H1 (cell line): ENCODE results near the gene TNKS2. TPM values are rescaled to one million over a fixed set of nuclear protein-coding genes. Genes with fewer than 3 reads are reported as not detected.

Source experiments
- CTCF ChIA-PET: fragments of 300-600 bp; sonication (Branson Sonifier 250); formaldehyde crosslinking; loops from one replicate; lab custom pipeline; 2021; ENCODE audit not compliant: partially characterized antibody; lab: Charles Lee
- POLR2A ChIA-PET: fragments of 300-600 bp; sonication (Branson Sonifier 250); formaldehyde crosslinking; loops from one replicate; lab custom pipeline; 2021; ENCODE audit warnings: inconsistent platforms; ENCODE audit not compliant: partially characterized antibody; lab: Charles Lee
- DNase-seq, 2 experiments: peaks; one replicate each; pipeline versions ENCODE4 v3.0.0 to v3.0.0-alpha.2; 2010 to 2022; ENCODE audit warnings: low spot score in 2 of 2, low read depth in 1 of 2, mixed read lengths in 1 of 2
- FAIRE-seq: peaks from 2 replicates; lab custom pipeline; 2011; peaks lifted over from hg19 to GRCh38; lab: Jason Lieb, UNC
- H2AFZ ChIP-seq: 2 replicates; pipeline ENCODE4 v1.8.1; 2012; ENCODE audit warnings: low read length, inconsistent platforms
- H2AK5ac ChIP-seq: 2 replicates; pipeline ENCODE4 v1.6.1; 2013; ENCODE audit warnings: low read depth, low read length
- H2BK120ac ChIP-seq: replicated peaks from 2 replicates; pipeline ENCODE3; 2013; ENCODE audit warnings: low read depth, low read length, inconsistent platforms
- H2BK12ac ChIP-seq: 2 replicates; pipeline ENCODE4 v1.6.1; 2013; ENCODE audit warnings: low read depth, low read length
- H2BK15ac ChIP-seq: 2 replicates; pipeline ENCODE4 v1.6.1; 2013; ENCODE audit warnings: low read length
- H2BK20ac ChIP-seq: 2 replicates; pipeline ENCODE4 v1.6.1; 2013; ENCODE audit warnings: low read length
- H2BK5ac ChIP-seq: 2 replicates; pipeline ENCODE4 v1.6.1; 2013; ENCODE audit warnings: low read depth, low read length
- H3K14ac ChIP-seq: 2 replicates; pipeline ENCODE4 v1.6.1; 2013; ENCODE audit warnings: inconsistent platforms; ENCODE audit not compliant: insufficient read length
- H3K18ac ChIP-seq: 2 replicates; pipeline ENCODE4 v1.6.1; 2013; ENCODE audit warnings: low read length; ENCODE audit errors: extremely low read depth
- H3K23ac ChIP-seq: 2 replicates; pipeline ENCODE4 v1.6.1; 2013; ENCODE audit warnings: inconsistent platforms; ENCODE audit not compliant: insufficient read length
- H3K23me2 ChIP-seq: 2 replicates; pipeline ENCODE4 v1.6.1; 2013; ENCODE audit warnings: low read depth, low read length
- H3K27ac ChIP-seq: 2 replicates; pipeline ENCODE4 v1.6.1; 2011; ENCODE audit warnings: low read depth, low read length, inconsistent platforms
- H3K27me3 ChIP-seq, 4 experiments: replicated peaks in 1 of 4; 1 replicate in 1 of 4; 2 replicates in 3 of 4; pipeline versions ENCODE4 v1.6.1 to v1.8.1; 2011 to 2013; ENCODE audit warnings: low read length in 3 of 4, mild to moderate bottlenecking in 3 of 4, inconsistent platforms in 2 of 4, mixed read lengths in 2 of 4, moderate library complexity in 1 of 4; ENCODE audit not compliant: control insufficient read depth in 3 of 4, insufficient read depth in 3 of 4; ENCODE audit errors: extremely low read depth in 1 of 4
- H3K36me3 ChIP-seq, 4 experiments: 2 replicates each; pipeline versions ENCODE4 v1.6.1 to v1.8.1; 2011 to 2013; ENCODE audit warnings: mild to moderate bottlenecking in 4 of 4, low read length in 3 of 4, moderate library complexity in 2 of 4, control low read depth in 1 of 4, inconsistent platforms in 1 of 4; ENCODE audit not compliant: insufficient read depth in 4 of 4, control insufficient read depth in 2 of 4
- H3K4ac ChIP-seq: replicated peaks from 2 replicates; pipeline ENCODE3; 2013; ENCODE audit warnings: low read length, low read depth, mixed read lengths, inconsistent platforms; ENCODE audit not compliant: insufficient read length
- H3K4me1 ChIP-seq, 4 experiments: replicated peaks in 1 of 4; 1 replicate in 1 of 4; 2 replicates in 3 of 4; pipeline versions ENCODE4 v1.6.1 to v1.8.1; 2011 to 2013; ENCODE audit warnings: low read length in 3 of 4, inconsistent platforms in 2 of 4, mixed read lengths in 1 of 4; ENCODE audit not compliant: insufficient read depth in 4 of 4, control insufficient read depth in 3 of 4
- H3K4me2 ChIP-seq, 2 experiments: 2 replicates each; pipeline versions ENCODE4 v1.6.1 to v1.8.1; 2011 to 2013; ENCODE audit warnings: low read depth in 2 of 2, low read length in 2 of 2, control low read depth in 1 of 2, inconsistent platforms in 1 of 2, mild to moderate bottlenecking in 1 of 2; ENCODE audit not compliant: insufficient read depth in 1 of 2
- H3K4me3 ChIP-seq, 4 experiments: fragments of 200-600, 300-600 bp in 1 of 4; sonication (generic), shearing (Covaris generic), sonication (Bioruptor Twin) in 1 of 4; 2 replicates each; pipeline versions ENCODE4 v1.5.1 to v1.8.1; 2011 to 2016; ENCODE audit warnings: low read length in 4 of 4, low read depth in 3 of 4, control low read depth in 2 of 4, inconsistent platforms in 2 of 4, mild to moderate bottlenecking in 2 of 4, mixed read lengths in 1 of 4, moderate library complexity in 1 of 4; ENCODE audit not compliant: insufficient read depth in 2 of 4; ENCODE audit errors: extremely low read depth in 1 of 4
- H3K56ac ChIP-seq: replicated peaks from 2 replicates; pipeline ENCODE3; 2013; ENCODE audit warnings: low read depth, mild to moderate bottlenecking, mixed read lengths, low read length, inconsistent platforms; ENCODE audit not compliant: insufficient read length
- H3K79me1 ChIP-seq: 2 replicates; pipeline ENCODE4 v1.6.1; 2013; ENCODE audit warnings: low read depth, low read length, control low read depth
- H3K79me2 ChIP-seq, 2 experiments: 2 replicates each; pipeline versions ENCODE4 v1.6.1 to v1.8.1; 2012 to 2013; ENCODE audit warnings: low read length in 2 of 2, mild to moderate bottlenecking in 2 of 2, inconsistent platforms in 1 of 2; ENCODE audit not compliant: insufficient read depth in 2 of 2, control insufficient read depth in 1 of 2
- H3K9ac ChIP-seq, 4 experiments: replicated peaks in 1 of 4; 1 replicate in 1 of 4; 2 replicates in 3 of 4; pipeline versions ENCODE4 v1.6.1 to v1.8.1; 2011 to 2013; ENCODE audit warnings: low read depth in 3 of 4, low read length in 3 of 4, control low read depth in 2 of 4, mild to moderate bottlenecking in 2 of 4, moderate library complexity in 2 of 4, inconsistent platforms in 1 of 4; ENCODE audit errors: extremely low read depth in 1 of 4
- H3K9me3 ChIP-seq, 2 experiments: 2 replicates each; pipeline versions ENCODE4 v1.6.1 to v1.8.1; 2012 to 2013; ENCODE audit warnings: mild to moderate bottlenecking in 2 of 2, moderate library complexity in 2 of 2, control low read depth in 1 of 2, inconsistent platforms in 1 of 2, low read depth in 1 of 2, low read length in 1 of 2, mixed read lengths in 1 of 2; ENCODE audit not compliant: insufficient read depth in 2 of 2
- H4K20me1 ChIP-seq, 2 experiments: replicated peaks in 1 of 2; 2 replicates each; pipeline versions ENCODE3 to v1.8.1; 2011 to 2013; ENCODE audit warnings: inconsistent platforms in 2 of 2, low read length in 2 of 2, mild to moderate bottlenecking in 1 of 2; ENCODE audit not compliant: insufficient read depth in 2 of 2, control insufficient read depth in 1 of 2
- H4K5ac ChIP-seq: 2 replicates; pipeline ENCODE4 v1.6.1; 2013; ENCODE audit warnings: low read length, low read depth, mixed read lengths, inconsistent platforms; ENCODE audit not compliant: insufficient read length
- H4K8ac ChIP-seq: 2 replicates; pipeline ENCODE4 v1.8.0; 2013; ENCODE audit warnings: mild to moderate bottlenecking, moderate library complexity, low read length, inconsistent platforms; ENCODE audit not compliant: insufficient read depth; ENCODE audit errors: extremely low read depth
- H4K91ac ChIP-seq: replicated peaks from 2 replicates; pipeline ENCODE3; 2013; ENCODE audit warnings: low read length, mixed read lengths, inconsistent platforms; ENCODE audit not compliant: insufficient read length
- CHD1 ChIP-seq: IDR thresholded peaks from 2 replicates; pipeline ENCODE4 v1.6.1; 2012; ENCODE audit warnings: low read depth, low read length, improper control_type of control experiment
- E2F6 ChIP-seq: IDR thresholded peaks from 2 replicates; pipeline ENCODE4 v1.6.1; 2012; ENCODE audit warnings: inconsistent platforms
- EGR1 ChIP-seq: IDR thresholded peaks from 2 replicates; pipeline ENCODE4 v1.6.1; 2011; ENCODE audit warnings: low read depth, low read length, borderline replicate concordance
- RFX5 ChIP-seq: IDR thresholded peaks from 2 replicates; pipeline ENCODE4 v1.6.1; 2011; ENCODE audit warnings: low read depth, low read length, improper control_type of control experiment, borderline replicate concordance
- SP4 ChIP-seq: IDR thresholded peaks from 2 replicates; pipeline ENCODE4 v1.6.1; 2012; ENCODE audit warnings: low read length, inconsistent platforms
- SUZ12 ChIP-seq: fragments of 200-600 bp; sonication (generic); IDR thresholded peaks from 2 replicates; pipeline ENCODE4 v1.6.1; 2012; ENCODE audit warnings: mild to moderate bottlenecking, inconsistent platforms, low read length, moderate library complexity, mixed read lengths
- polyA plus RNA-seq, 7 experiments: library from polyadenylated mRNA; depleted of rRNA in 3 of 7; stranded (reverse) in 5 of 7; unstranded in 2 of 7; fragments of >200 nt in 5 of 7; fragments of 200-250 nt in 2 of 7; gene quantifications; 1 replicate in 5 of 7; 2 replicates in 1 of 7; 4 replicates in 1 of 7; pipeline versions ENCODE4 v1.2.1 to v1.2.3, GENCODE V29; 2011 to 2013; ENCODE audit warnings: missing spikeins in 2 of 7, mixed read lengths in 2 of 7
- total RNA-seq: library from RNA; stranded (reverse); fragmentation: NEBNext Ultra II Directional; extraction: Animal tissue kit (Norgen Biotek cat#: 25700); gene quantifications from 2 replicates; pipeline ENCODE4 v1.2.1, GENCODE V29; 2021

Gene TNKS2
- total and polyA plus RNA-seq, 2 of the 8 experiments (the other 6 are each of a cell fraction or from before 2014, with no cell fraction given) = 23.3 to 73.6 TPM

GRCh38 chr10:91843083-91843482 is 44.9 kb downstream of the TNKS2 start:
- TF ChIP-seq E2F6 = no peak
- no peak for TF ChIP-seq RFX5
- no peak for TF ChIP-seq SUZ12
- no peak for TF ChIP-seq CHD1
- no peak for TF ChIP-seq EGR1
- no peak for TF ChIP-seq SP4
- Histone ChIP-seq H3K23me2 (no peaks in the 10 kb centered on the region), H3K4me3 (no peak overlapping the region), H2AFZ (no peak overlapping the region), H3K4me1 (no peaks in the 10 kb centered on the region), H4K8ac (no peak overlapping the region), H2BK12ac (no peak overlapping the region), H3K36me3 (peaks cover 15 to 93% (median 60%) of the 10 kb centered on the region in 4 experiments), H2AK5ac (no peak overlapping the region), H2BK20ac (no peak overlapping the region), H3K79me2 (no peaks in the 10 kb centered on the region), H2BK120ac (no peak overlapping the region), H3K23ac (no peak overlapping the region), H2BK5ac (no peak overlapping the region), H3K9ac (no peak overlapping the region), H3K27me3 (no peaks in the 10 kb centered on the region), H3K4ac (no peak overlapping the region), H3K79me1 (no peaks in the 10 kb centered on the region), H3K14ac (no peak overlapping the region), H3K27ac (no peak overlapping the region), H3K56ac (no peak overlapping the region), H2BK15ac (no peak overlapping the region), H3K9me3 (no peaks in the 10 kb centered on the region), H4K5ac (no peak overlapping the region), H4K91ac (no peak overlapping the region), H4K20me1 (peaks cover 0 to 1% of the 10 kb centered on the region in 2 experiments), H3K4me2 (no peak overlapping the region), H3K18ac (no peak overlapping the region)
- FAIRE-seq = no peak
- DNase-seq = no peak
- CTCF ChIA-PET = interaction anchor here (0.8 to 1.5 kb wide), 3 partner anchors 10 to 26 kb away, joined by 3 to 5 read pairs (median 3); no protein-coding TSS in a partner anchor
- POLR2A ChIA-PET = no interaction called here
